Measurements from ENCODE around the gene RRP15. TPM values are rescaled to one million over a fixed set of nuclear protein-coding genes. Genes with fewer than 3 reads are reported as not detected.
"Not testable (repeated sequence)": the region's sequence is repeated elsewhere in the genome, so short reads cannot be mapped to it uniquely, and the experiment has no call there.

RRP15 gene
- total and polyA plus RNA-seq, 8 donors = 1.9 to 11.6 (median 5.8) TPM

- intact Hi-C loops (cut with DNase I) = no loop called here
Measured at GRCh38 chr1:218317061-218317460, 32.0 kb downstream of the RRP15 start.

GRCh38 chr1:218320182-218320581 is 35.1 kb downstream of the RRP15 start:
- H3K27ac ChIP-seq, H3K27me3 ChIP-seq, FAIRE-seq, DNase-seq, H3K4me1 ChIP-seq, H3K36me3 ChIP-seq, H3K9me3 ChIP-seq, ATAC-seq, H3K4me3 ChIP-seq: not testable (repeated sequence)
- intact Hi-C loops (cut with DNase I) = loop anchor here in 1 of 3 donors (10.0 kb wide), 2 partner anchors 1245 to 1345 kb away; no protein-coding TSS in a partner anchor
- WGBS, 2 donors = 96 to 100% methylated on average over 2 of the region's 3 CpGs

More at GRCh38 chr1:218317061-218317460, 32.0 kb downstream of the RRP15 start:
- Histone ChIP-seq H3K36me3 (no peaks in the 10 kb centered on the region), H3K27ac (no peak overlapping the region), H3K4me3 (no peak overlapping the region), H3K27me3 (no peaks in the 10 kb centered on the region), H3K4me1 (no peaks in the 10 kb centered on the region), H3K9me3 (no peaks in the 10 kb centered on the region)
- no peak for ATAC-seq
- no peak for TF ChIP-seq CTCF (IDR thresholded peaks at IDR 0.05)
- no peak for DNase-seq
- 91 to 96% methylated on average over 5 of the region's 5 CpGs for WGBS, 2 donors
- no peak for FAIRE-seq

- no peaks in the 10 kb centered on the region for H3K27me3 ChIP-seq
- no peaks in the 10 kb centered on the region for H3K9me3 ChIP-seq
- TF ChIP-seq CTCF (IDR thresholded peaks at IDR 0.05) = no peak
- FAIRE-seq = no peak
- no peak overlapping the region for H3K27ac ChIP-seq
- WGBS, 2 donors = 94% methylated on average over 17 of the region's 17 CpGs
- H3K36me3 ChIP-seq = peaks cover 0 to 9% (median 2%) of the 10 kb centered on the region in 3 donors
- H3K4me1 ChIP-seq = no peaks in the 10 kb centered on the region
- intact Hi-C loops (cut with DNase I) = loop anchor here in 1 of 3 donors (10.0 kb wide), 2 partner anchors 1242 to 1342 kb away; no protein-coding TSS in a partner anchor
- H3K4me3 ChIP-seq = no peak overlapping the region
- ATAC-seq = no peak
- DNase-seq = peak in 1 of 6 donors; percentile 67
Measured at GRCh38 chr1:218322762-218323161, 37.7 kb downstream of the RRP15 start.

- no peak for ATAC-seq
- WGBS, 2 donors = 95 to 97% methylated on average over 20 to 21 of the region's 21 CpGs
- Histone ChIP-seq H3K9me3 (no peaks in the 10 kb centered on the region), H3K4me1 (no peaks in the 10 kb centered on the region), H3K4me3 (no peak overlapping the region), H3K27ac (no peak overlapping the region), H3K36me3 (peaks cover 0 to 9% (median 2%) of the 10 kb centered on the region in 3 donors), H3K27me3 (no peaks in the 10 kb centered on the region)
- no peak for FAIRE-seq
- no peak for TF ChIP-seq CTCF (IDR thresholded peaks at IDR 0.05)
- intact Hi-C loops (cut with DNase I) = loop anchor here in 1 of 3 donors (10.0 kb wide), 2 partner anchors 1241 to 1341 kb away; no protein-coding TSS in a partner anchor
- DNase-seq = peak in 2 of 6 donors; percentile 56 to 71
Measured at GRCh38 chr1:218323568-218324225, 38.6 kb downstream of the RRP15 start.

GRCh38 chr1:218324226-218324580 is 39.1 kb downstream of the RRP15 start:
- H3K27me3 ChIP-seq = no peaks in the 10 kb centered on the region
- intact Hi-C loops (cut with DNase I) = loop anchor here in 1 of 3 donors (10.0 kb wide), 2 partner anchors 1241 to 1341 kb away; no protein-coding TSS in a partner anchor
- H3K9me3 ChIP-seq = no peaks in the 10 kb centered on the region
- 95 to 99% methylated on average over 20 of the region's 20 CpGs for WGBS, 2 donors
- no peaks in the 10 kb centered on the region for H3K4me1 ChIP-seq
- no peak overlapping the region for H3K4me3 ChIP-seq
- TF ChIP-seq CTCF (IDR thresholded peaks at IDR 0.05) = no peak
- peaks cover 0 to 9% (median 2%) of the 10 kb centered on the region in 3 donors for H3K36me3 ChIP-seq
- ATAC-seq (no peak), FAIRE-seq (no peak), DNase-seq (no peak)
- H3K27ac ChIP-seq = no peak overlapping the region

All from pancreas (tissue), 10 donors.